HCT116 (cell line): Measurements from ENCODE around the gene ZNF839.

Experiments used
- EGR1 ChIP-seq: IDR thresholded peaks from 2 replicates; pipeline ENCODE4 v1.6.1; 2012; ENCODE audit warnings: low read depth
- ELF1 ChIP-seq: IDR thresholded peaks from 2 replicates; pipeline ENCODE4 v1.6.1; 2012; ENCODE audit warnings: low read depth, borderline replicate concordance
- EZH2 ChIP-seq: fragments of 200-600 bp; sonication (generic); IDR thresholded peaks from 2 replicates; pipeline ENCODE4 v1.6.1; 2017; ENCODE audit warnings: antibody characterized with exemption, mixed run types
- JUND ChIP-seq: IDR thresholded peaks from 2 replicates; pipeline ENCODE4 v1.6.1; 2012
- POLR2AphosphoS5 ChIP-seq: IDR thresholded peaks from 2 replicates; pipeline ENCODE4 v1.6.1; 2011; ENCODE audit warnings: mild to moderate bottlenecking, low read depth, low read length, moderate library complexity
- RAD21 ChIP-seq: IDR thresholded peaks from 2 replicates; pipeline ENCODE4 v1.6.1; 2012; ENCODE audit warnings: low read depth, mild to moderate bottlenecking
- SRF ChIP-seq: IDR thresholded peaks from 2 replicates; pipeline ENCODE4 v1.6.1; 2012; ENCODE audit warnings: low read depth
- ZNF274 ChIP-seq: fragments of 200-500 bp; sonication (Bioruptor generic); IDR thresholded peaks from 2 replicates; pipeline ENCODE4 v1.6.1; 2014; ENCODE audit warnings: mild to moderate bottlenecking, low read depth, low read length, inconsistent platforms
- TF ChIP-seq, protein P1 (sequence below): IDR thresholded peaks from 2 replicates; pipeline ENCODE4 v1.6.1; 2012
- TF ChIP-seq, protein P2 (sequence below), 3 experiments: fragments of 200-600 bp in 1 of 3; sonication (generic) in 1 of 3; IDR thresholded peaks in 2 of 3; conservative IDR thresholded peaks in 1 of 3; 2 replicates each; pipeline ENCODE4 v1.5.1; 2012 to 2017; ENCODE audit warnings: low read depth in 2 of 3, low read length in 2 of 3, antibody characterized with exemption in 1 of 3, borderline replicate concordance in 1 of 3, control low read depth in 1 of 3, mild to moderate bottlenecking in 1 of 3, mixed read lengths in 1 of 3, mixed run types in 1 of 3, moderate library complexity in 1 of 3; ENCODE audit not compliant: insufficient read depth in 1 of 3
- TF ChIP-seq, protein P3 (sequence below): IDR thresholded peaks from 2 replicates; pipeline ENCODE4 v1.6.1; 2012; ENCODE audit warnings: low read depth

DNA sequence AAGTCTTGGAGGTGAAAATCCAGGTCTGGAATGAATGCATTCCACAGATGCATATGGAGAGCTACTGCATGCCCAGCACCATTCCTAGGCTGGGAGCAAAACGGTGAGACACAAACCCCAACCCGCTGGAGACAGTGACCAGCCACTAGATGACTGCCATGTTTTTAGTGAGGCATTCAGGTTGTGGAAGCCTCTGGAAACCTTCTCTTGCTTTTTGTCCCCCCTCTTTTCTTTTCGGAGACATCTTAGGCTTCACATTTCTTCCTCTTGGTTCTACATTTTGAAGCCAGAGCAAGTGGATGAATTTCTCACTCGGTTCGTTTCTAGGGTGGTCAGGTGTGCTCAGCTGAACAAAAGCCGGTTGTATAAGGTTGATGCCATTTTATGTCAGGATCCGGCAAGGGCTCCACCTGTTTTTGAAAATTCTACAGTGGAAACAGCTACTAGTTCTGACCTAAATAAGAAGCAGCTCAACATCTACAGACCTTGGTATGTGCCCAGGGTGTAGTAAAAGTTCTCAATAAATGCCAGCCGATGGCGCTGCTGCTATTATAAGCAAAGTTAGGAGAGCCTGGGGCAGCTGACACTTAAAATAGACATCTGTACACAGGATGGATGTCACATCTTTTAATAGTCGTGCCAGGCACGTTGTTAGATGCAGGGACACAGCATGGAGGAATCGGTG lies 1.8 kb upstream of the ZNF839 start:
- TF ChIP-seq, protein P1, sequence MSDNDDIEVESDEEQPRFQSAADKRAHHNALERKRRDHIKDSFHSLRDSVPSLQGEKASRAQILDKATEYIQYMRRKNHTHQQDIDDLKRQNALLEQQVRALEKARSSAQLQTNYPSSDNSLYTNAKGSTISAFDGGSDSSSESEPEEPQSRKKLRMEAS = no peak
- TF ChIP-seq POLR2AphosphoS5 = no peak
- TF ChIP-seq, protein P2, sequence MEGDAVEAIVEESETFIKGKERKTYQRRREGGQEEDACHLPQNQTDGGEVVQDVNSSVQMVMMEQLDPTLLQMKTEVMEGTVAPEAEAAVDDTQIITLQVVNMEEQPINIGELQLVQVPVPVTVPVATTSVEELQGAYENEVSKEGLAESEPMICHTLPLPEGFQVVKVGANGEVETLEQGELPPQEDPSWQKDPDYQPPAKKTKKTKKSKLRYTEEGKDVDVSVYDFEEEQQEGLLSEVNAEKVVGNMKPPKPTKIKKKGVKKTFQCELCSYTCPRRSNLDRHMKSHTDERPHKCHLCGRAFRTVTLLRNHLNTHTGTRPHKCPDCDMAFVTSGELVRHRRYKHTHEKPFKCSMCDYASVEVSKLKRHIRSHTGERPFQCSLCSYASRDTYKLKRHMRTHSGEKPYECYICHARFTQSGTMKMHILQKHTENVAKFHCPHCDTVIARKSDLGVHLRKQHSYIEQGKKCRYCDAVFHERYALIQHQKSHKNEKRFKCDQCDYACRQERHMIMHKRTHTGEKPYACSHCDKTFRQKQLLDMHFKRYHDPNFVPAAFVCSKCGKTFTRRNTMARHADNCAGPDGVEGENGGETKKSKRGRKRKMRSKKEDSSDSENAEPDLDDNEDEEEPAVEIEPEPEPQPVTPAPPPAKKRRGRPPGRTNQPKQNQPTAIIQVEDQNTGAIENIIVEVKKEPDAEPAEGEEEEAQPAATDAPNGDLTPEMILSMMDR (IDR thresholded peaks at IDR 0.05 in 2 of 3, conservative IDR thresholded peaks at IDR 0.05 in 1 of 3; ENCODE audit: borderline replicate concordance in 1 of 3, insufficient read depth in 1 of 3, low read depth in 2 of 3, low read length in 2 of 3) = peak in 1 of 3 experiments; percentile 18; a peak in 1 of 6 replicates
- TF ChIP-seq EGR1 = no peak
- TF ChIP-seq JUND = no peak
- no peak for TF ChIP-seq SRF
- no peak for TF ChIP-seq ZNF274
- TF ChIP-seq RAD21 = no peak
- no peak for TF ChIP-seq EZH2
- TF ChIP-seq, protein P3, sequence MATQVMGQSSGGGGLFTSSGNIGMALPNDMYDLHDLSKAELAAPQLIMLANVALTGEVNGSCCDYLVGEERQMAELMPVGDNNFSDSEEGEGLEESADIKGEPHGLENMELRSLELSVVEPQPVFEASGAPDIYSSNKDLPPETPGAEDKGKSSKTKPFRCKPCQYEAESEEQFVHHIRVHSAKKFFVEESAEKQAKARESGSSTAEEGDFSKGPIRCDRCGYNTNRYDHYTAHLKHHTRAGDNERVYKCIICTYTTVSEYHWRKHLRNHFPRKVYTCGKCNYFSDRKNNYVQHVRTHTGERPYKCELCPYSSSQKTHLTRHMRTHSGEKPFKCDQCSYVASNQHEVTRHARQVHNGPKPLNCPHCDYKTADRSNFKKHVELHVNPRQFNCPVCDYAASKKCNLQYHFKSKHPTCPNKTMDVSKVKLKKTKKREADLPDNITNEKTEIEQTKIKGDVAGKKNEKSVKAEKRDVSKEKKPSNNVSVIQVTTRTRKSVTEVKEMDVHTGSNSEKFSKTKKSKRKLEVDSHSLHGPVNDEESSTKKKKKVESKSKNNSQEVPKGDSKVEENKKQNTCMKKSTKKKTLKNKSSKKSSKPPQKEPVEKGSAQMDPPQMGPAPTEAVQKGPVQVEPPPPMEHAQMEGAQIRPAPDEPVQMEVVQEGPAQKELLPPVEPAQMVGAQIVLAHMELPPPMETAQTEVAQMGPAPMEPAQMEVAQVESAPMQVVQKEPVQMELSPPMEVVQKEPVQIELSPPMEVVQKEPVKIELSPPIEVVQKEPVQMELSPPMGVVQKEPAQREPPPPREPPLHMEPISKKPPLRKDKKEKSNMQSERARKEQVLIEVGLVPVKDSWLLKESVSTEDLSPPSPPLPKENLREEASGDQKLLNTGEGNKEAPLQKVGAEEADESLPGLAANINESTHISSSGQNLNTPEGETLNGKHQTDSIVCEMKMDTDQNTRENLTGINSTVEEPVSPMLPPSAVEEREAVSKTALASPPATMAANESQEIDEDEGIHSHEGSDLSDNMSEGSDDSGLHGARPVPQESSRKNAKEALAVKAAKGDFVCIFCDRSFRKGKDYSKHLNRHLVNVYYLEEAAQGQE = no peak
- TF ChIP-seq ELF1 = no peak
